ENCODE results near the gene PLCB1.

DNA sequence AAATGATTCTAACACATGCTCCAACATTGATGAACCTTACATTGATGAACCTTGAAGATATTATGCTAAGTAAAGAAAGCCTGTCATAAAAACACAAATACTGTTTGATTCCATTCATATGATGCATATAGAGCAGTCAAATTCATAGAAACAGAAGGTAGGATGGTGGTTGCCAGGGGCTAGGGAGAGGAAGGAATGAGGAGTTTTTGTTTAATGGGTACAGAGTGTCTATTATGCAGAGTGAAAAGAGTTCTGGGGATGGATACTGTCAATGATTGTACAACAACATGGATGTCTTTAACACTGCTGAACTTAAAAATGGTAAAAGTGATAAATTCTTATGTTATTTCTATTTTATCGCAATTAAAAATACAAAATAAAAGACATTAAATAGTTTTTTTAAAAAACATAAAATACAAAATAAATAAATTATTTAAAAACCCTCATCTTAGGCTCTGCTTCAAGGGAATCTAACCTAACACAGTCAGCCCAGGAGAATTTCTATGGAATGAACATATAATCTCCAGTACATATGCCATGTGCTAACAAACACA lies 451.0 kb downstream of the PLCB1 start:
- TF ChIP-seq CTCF (IDR thresholded peaks at IDR 0.05; ENCODE audit: low read depth, low read length) (no peak), POLR2A (IDR thresholded peaks at IDR 0.05; ENCODE audit: extremely low read depth, insufficient read length) (no peak), MYC (IDR thresholded peaks at IDR 0.05; ENCODE audit: low read depth, low read length) (no peak)
- TF ChIP-seq, protein P1, sequence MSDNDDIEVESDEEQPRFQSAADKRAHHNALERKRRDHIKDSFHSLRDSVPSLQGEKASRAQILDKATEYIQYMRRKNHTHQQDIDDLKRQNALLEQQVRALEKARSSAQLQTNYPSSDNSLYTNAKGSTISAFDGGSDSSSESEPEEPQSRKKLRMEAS (IDR thresholded peaks at IDR 0.05; ENCODE audit: low read depth, low read length) = no peak
